Testis (tissue), 3 donors: ENCODE results near the gene ADAR. TPM values are rescaled to one million over a fixed set of nuclear protein-coding genes. Genes with fewer than 3 reads are reported as not detected.

ENCODE experiments used
- DNase-seq: peaks from one replicate; pipeline ENCODE4 v3.0.0-alpha.2; 2019
- H3K27ac ChIP-seq, 2 donors: fragments of 200-600 bp; sonication (generic); one replicate each; pipeline ENCODE4 v1.5.1; 2019
- H3K27me3 ChIP-seq: fragments of 200-600 bp; sonication (generic); one replicate; pipeline ENCODE4 v1.5.1; 2019
- H3K36me3 ChIP-seq: fragments of 200-600 bp; sonication (generic); one replicate; pipeline ENCODE4 v1.5.1; 2017; ENCODE audit warnings: low read depth; ENCODE audit errors: missing control alignments
- H3K4me1 ChIP-seq: fragments of 200-600 bp; sonication (generic); one replicate; pipeline ENCODE4 v1.5.1; 2019
- H3K4me3 ChIP-seq, 2 donors: fragments of 200-600 bp; sonication (generic); one replicate each; pipeline ENCODE4 v1.5.1; 2017 to 2019
- H3K9me3 ChIP-seq: fragments of 200-600 bp; sonication (generic); one replicate; pipeline ENCODE4 v1.5.1; 2017
- POLR2A ChIP-seq: fragments of 450-650 bp; IDR thresholded peaks from one replicate; pipeline ENCODE4 v1.6.1; 2017; ENCODE audit warnings: antibody characterized with exemption, mild to moderate bottlenecking, moderate library complexity
- WGBS, 2 donors: methylation state at CpG; one replicate each; pipeline ENCODE4 v1.1.5; 2018; 5-methylcytosine and 5-hydroxymethylcytosine counted together
- intact Hi-C: fragments of 100-400 bp; cut with DNase I; formaldehyde crosslinking; loops from one replicate; pipeline ENCODE4 v1.15.1; 2023; ENCODE audit warnings: low total_unique reads
- polyA plus RNA-seq: library from polyadenylated mRNA; stranded (reverse); fragments of 350-450 nt; fragmentation: Illumina TruSeq; extraction: RNeasy Lipid Tissue Mini Kit (QIAGEN cat#74804); gene quantifications from one replicate; pipeline ENCODE4 v1.2.3, GENCODE V29; 2014; ENCODE audit warnings: low read depth, low replicate concordance; ENCODE audit not compliant: insufficient read depth
- total RNA-seq, 2 donors: library from RNA; depleted of rRNA; stranded (reverse); fragments of >200 nt; gene quantifications; one replicate each; pipeline ENCODE4 v1.2.3, GENCODE V29; 2016
- TF ChIP-seq, protein P1 (sequence below), 3 experiments: fragments of 450-650 bp in 2 of 3; fragments of 200-600 bp in 1 of 3; sonication (generic) in 1 of 3; IDR thresholded peaks; one replicate each; pipeline ENCODE4 v1.5.1; 2016 to 2019; ENCODE audit warnings: antibody characterized with exemption in 3 of 3, mild to moderate bottlenecking in 2 of 3, moderate library complexity in 1 of 3

Gene ADAR
- total and polyA plus RNA-seq, 3 donors from 2014 or later = 94.4 to 181 (median 168) TPM

DNA sequence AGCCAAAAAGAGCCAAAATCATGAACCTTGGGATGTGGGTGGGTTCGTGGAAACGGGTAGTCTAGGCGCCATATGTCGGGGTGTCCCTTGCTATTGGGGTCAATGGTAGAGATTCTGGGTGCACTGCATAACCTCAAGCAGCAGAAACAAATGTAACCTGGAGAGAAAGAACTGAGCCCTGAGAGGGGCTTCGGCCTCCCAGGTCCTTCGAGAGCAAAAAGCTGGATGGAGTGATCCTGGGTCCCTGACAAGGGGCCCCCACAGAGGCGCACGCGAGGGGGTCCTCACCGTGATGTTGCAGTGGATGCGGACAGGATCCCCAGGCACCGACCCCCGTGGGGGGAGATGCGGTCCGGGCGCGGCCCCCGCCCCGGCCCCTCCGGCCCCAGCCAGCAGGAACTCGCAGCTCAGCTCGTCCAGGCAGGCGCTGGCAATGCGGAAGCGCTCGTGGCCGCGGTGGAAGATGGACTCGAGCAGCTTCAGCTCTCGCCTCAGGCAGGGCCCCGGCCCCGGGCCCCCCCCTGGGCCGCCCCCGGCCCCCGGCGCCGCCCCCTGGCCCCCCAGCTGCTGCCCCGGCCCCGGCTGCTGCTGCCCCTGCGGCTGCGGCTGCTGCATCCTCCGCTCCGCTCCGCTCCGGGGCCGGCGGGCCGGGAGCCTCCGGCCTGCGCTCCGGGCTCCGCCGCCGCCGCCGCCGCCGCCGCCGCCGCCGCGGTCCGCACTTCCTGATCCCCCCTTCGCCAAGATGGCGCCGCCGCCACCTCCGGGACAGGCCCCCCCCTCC, 49.9 kb downstream of the ADAR start, which contains the start of gene UBE2Q1:
UBE2Q1 (minus strand) TSS at position 724 of the 781 bp plus-strand sequence; CDS start at position 615, 109 bp downstream.
- H3K9me3 ChIP-seq = no peaks in the 10 kb centered on the region
- no peaks in the 10 kb centered on the region for H3K27me3 ChIP-seq
- intact Hi-C loops = no loop called here
- H3K4me1 ChIP-seq = peaks cover 17% of the 10 kb centered on the region
- WGBS, 2 donors = 0% methylated on average over 6 to 55 of the region's 69 CpGs
- peak within 1 kb of the TSS; percentile 82 to 83 for H3K4me3 ChIP-seq
- H3K36me3 ChIP-seq = no peaks in the 10 kb centered on the region
- TF ChIP-seq POLR2A = no peak
- TF ChIP-seq, protein P1, sequence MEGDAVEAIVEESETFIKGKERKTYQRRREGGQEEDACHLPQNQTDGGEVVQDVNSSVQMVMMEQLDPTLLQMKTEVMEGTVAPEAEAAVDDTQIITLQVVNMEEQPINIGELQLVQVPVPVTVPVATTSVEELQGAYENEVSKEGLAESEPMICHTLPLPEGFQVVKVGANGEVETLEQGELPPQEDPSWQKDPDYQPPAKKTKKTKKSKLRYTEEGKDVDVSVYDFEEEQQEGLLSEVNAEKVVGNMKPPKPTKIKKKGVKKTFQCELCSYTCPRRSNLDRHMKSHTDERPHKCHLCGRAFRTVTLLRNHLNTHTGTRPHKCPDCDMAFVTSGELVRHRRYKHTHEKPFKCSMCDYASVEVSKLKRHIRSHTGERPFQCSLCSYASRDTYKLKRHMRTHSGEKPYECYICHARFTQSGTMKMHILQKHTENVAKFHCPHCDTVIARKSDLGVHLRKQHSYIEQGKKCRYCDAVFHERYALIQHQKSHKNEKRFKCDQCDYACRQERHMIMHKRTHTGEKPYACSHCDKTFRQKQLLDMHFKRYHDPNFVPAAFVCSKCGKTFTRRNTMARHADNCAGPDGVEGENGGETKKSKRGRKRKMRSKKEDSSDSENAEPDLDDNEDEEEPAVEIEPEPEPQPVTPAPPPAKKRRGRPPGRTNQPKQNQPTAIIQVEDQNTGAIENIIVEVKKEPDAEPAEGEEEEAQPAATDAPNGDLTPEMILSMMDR (IDR thresholded peaks at IDR 0.05) = no peak
- peak within 1 kb of the TSS; percentile 87 for H3K27ac ChIP-seq
- peak; percentile 50 for DNase-seq

DNA sequence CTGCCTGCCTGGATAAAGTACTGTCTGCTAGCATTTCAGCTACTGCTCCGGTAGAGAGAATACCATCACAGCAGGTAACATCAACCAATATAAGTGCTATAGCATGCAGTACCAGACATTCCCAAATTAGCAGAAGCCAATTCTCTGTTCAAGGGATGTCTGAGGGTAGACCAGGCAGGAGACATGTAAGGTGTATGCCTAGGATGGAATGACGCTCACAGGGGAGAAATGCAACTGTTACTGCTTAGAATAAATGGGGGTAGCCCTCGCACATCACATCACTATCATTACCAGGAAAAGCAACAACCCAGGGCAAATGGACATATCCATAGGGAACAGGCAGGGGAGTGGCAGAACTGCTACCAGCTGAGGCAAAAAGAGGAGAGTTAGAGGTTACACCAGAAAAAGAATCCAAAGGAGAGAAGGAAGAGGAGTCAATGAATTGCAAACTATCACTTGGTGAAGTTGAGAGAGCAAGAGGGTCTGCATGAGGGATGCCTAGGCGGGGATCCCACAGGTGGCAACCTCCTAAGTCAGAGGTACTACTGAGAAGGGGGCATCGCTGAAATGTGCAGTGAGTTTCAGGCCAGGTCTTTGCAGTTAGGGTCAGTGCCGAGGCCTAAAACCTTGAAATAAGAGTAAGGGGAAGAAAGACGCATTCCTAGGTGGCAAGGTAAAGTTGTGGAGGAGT, 50.6 kb downstream of the ADAR start:
- no peaks in the 10 kb centered on the region for H3K9me3 ChIP-seq
- no peaks in the 10 kb centered on the region for H3K27me3 ChIP-seq
- intact Hi-C loops = no loop called here
- H3K36me3 ChIP-seq = no peaks in the 10 kb centered on the region
- H3K27ac ChIP-seq = peak overlapping the region; percentile 82 to 87
- H3K4me1 ChIP-seq = peaks cover 17% of the 10 kb centered on the region
- WGBS, 2 donors = 9 to 11% methylated on average over 7 of the region's 7 CpGs
- TF ChIP-seq POLR2A = no peak
- TF ChIP-seq, protein P1 (IDR thresholded peaks at IDR 0.05) = no peak
- no peak for DNase-seq
- peak overlapping the region; percentile 82 to 83 for H3K4me3 ChIP-seq

DNA sequence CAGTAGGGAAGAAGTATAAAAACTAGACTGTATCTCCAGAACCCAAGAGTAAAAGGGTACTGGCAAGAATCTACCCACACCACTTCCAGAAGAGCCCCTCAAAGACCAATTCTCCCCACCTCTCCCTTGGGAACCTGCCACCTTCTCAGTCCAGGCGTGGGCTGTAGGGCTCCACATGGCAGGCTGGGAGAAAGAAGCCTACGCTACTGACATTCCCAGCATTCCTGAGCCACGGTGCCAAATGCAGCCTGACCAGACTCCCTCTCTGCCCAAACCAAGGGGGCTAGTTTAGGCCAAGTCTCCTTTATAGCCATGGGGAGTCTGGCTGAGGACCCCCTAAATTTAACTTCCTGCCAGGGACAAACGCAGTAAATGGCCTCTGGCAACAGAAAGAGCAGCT, 51.6 kb downstream of the ADAR start:
- 10% methylated on average over 1 to 4 of the region's 4 CpGs for WGBS, 2 donors
- Histone ChIP-seq H3K36me3 (no peaks in the 10 kb centered on the region), H3K9me3 (no peaks in the 10 kb centered on the region), H3K27ac (peak overlapping the region in 1 of 2 donors; percentile 38), H3K4me3 (no peak overlapping the region), H3K4me1 (peaks cover 17% of the 10 kb centered on the region), H3K27me3 (no peaks in the 10 kb centered on the region)
- DNase-seq = peak; percentile 43
- intact Hi-C loops = no loop called here
- no peak for TF ChIP-seq POLR2A
- TF ChIP-seq, protein P1 (IDR thresholded peaks at IDR 0.05) = no peak

DNA sequence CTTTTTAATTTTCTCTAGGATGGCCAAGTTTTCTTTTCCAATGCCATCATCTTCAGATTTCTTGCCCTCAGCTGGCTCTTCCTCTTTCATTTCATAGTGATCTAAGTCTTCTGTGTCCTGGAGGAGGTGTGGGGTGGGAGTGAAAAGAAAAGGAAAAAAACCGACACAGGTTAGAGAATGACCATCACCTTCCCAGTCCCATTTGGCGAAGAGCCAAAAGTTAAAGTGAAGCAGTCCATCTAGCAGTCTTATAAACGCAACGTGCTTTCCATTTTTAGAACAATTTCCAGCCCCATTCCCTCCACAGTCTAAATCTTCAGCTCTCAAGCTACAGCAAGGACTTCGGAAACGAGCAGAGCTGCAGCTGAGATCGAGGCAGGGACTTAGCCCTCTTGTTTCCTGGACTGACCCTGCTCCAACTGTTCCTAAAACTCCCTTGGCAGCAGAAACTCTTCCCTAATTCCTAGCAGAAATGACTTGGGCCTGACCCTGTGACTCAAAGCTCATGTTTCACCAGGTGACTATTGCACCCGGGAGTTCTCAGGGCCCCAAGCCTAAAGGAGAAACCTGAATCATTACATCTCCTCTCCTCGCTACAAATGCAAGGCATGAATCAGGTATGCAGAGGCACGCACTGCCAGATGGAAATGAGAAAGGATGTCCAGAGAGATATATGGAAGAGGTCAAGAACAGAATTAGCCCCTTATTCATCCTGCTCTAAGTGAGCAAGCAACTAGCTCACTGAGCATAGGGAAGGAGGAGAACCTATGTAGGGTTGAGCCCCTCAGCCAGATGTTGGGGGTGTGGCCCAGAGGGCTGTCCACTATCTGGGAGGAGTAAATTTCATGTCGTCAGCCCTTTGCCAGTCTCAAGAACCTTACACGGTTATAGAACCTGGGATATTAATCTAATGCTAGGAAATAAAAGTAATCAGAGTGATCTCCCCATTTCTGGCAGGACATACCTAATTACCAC, 54.6 kb downstream of the ADAR start:
- intact Hi-C loops = no loop called here
- WGBS, 2 donors = 65% methylated on average over 11 to 12 of the region's 12 CpGs
- TF ChIP-seq POLR2A = no peak
- TF ChIP-seq, protein P1 (IDR thresholded peaks at IDR 0.05) = no peak

More for the DNA sequence above, 54.6 kb downstream of the ADAR start:
- Histone ChIP-seq H3K36me3 (no peaks in the 10 kb centered on the region), H3K4me3 (no peak overlapping the region), H3K27ac (no peak overlapping the region), H3K9me3 (no peaks in the 10 kb centered on the region), H3K4me1 (peaks cover 21% of the 10 kb centered on the region), H3K27me3 (no peaks in the 10 kb centered on the region)
- DNase-seq = no peak
